Neuronal stem cell (in vitro differentiated cells): ENCODE measurements around the gene CALR.
A peak's percentile ranks its signal among the peaks of the same experiment; 100 is the strongest.

Experiments used
- DNase-seq: peaks from one replicate; pipeline ENCODE4 v3.0.0-alpha.2; 2013; ENCODE audit warnings: low spot score
- H2AFZ ChIP-seq: one replicate; pipeline ENCODE4 v1.6.1; 2013; ENCODE audit warnings: mild to moderate bottlenecking, low read length, inconsistent platforms
- H2AK5ac ChIP-seq: 2 replicates; pipeline ENCODE4 v1.6.1; 2013; ENCODE audit warnings: low read depth, mild to moderate bottlenecking, inconsistent platforms, low read length, moderate library complexity, mixed read lengths
- H2BK120ac ChIP-seq: 2 replicates; pipeline ENCODE4 v1.6.1; 2013; ENCODE audit warnings: low read depth, mild to moderate bottlenecking, inconsistent platforms, low read length, moderate library complexity, mixed read lengths
- H2BK12ac ChIP-seq: one replicate; pipeline ENCODE4 v1.6.1; 2013; ENCODE audit warnings: low read length, inconsistent platforms
- H2BK15ac ChIP-seq: 2 replicates; pipeline ENCODE4 v1.6.1; 2013; ENCODE audit warnings: mild to moderate bottlenecking, low read length, inconsistent platforms, mixed read lengths
- H2BK5ac ChIP-seq: one replicate; pipeline ENCODE4 v1.6.1; 2013; ENCODE audit warnings: inconsistent platforms, mild to moderate bottlenecking, low read length, moderate library complexity
- H3K14ac ChIP-seq: one replicate; pipeline ENCODE4 v1.6.1; 2013; ENCODE audit warnings: low read length, inconsistent platforms
- H3K18ac ChIP-seq: 2 replicates; pipeline ENCODE4 v1.6.1; 2013; ENCODE audit warnings: low read length, inconsistent platforms
- H3K23ac ChIP-seq: 2 replicates; pipeline ENCODE4 v1.6.1; 2013; ENCODE audit warnings: low read depth, mild to moderate bottlenecking, mixed read lengths, low read length, inconsistent platforms; ENCODE audit not compliant: poor library complexity
- H3K27ac ChIP-seq: replicated peaks from 3 replicates; pipeline ENCODE4 v1.5.1; 2013; ENCODE audit warnings: low read length, inconsistent platforms
- H3K27me3 ChIP-seq, 3 experiments: 2 replicates each; pipeline ENCODE4 v1.6.1; 2013; ENCODE audit warnings: low read length in 3 of 3, mild to moderate bottlenecking in 2 of 3, inconsistent platforms in 1 of 3, low read depth in 1 of 3, mixed read lengths in 1 of 3, moderate library complexity in 1 of 3; ENCODE audit not compliant: control insufficient read depth in 3 of 3, insufficient read depth in 3 of 3
- H3K36me3 ChIP-seq, 2 donors: replicated peaks in 1 of 2; 2 replicates each; pipeline ENCODE4 v1.6.1; 2013; ENCODE audit warnings: low read length in 2 of 2; ENCODE audit not compliant: control insufficient read depth in 2 of 2, insufficient read depth in 2 of 2
- H3K4ac ChIP-seq: 2 replicates; pipeline ENCODE4 v1.6.1; 2013; ENCODE audit warnings: inconsistent platforms, mild to moderate bottlenecking, low read length, moderate library complexity
- H3K4me1 ChIP-seq, 2 donors: 1 replicate in 1 of 2; 2 replicates in 1 of 2; pipeline ENCODE4 v1.6.1; 2013; ENCODE audit warnings: low read length in 2 of 2, low read depth in 1 of 2; ENCODE audit not compliant: control insufficient read depth in 2 of 2, insufficient read depth in 1 of 2
- H3K4me2 ChIP-seq: one replicate; pipeline ENCODE4 v1.6.1; 2013; ENCODE audit warnings: mild to moderate bottlenecking, low read length, inconsistent platforms; ENCODE audit not compliant: insufficient read depth, poor library complexity, severe bottlenecking
- H3K4me3 ChIP-seq, 2 donors: 2 replicates each; pipeline ENCODE4 v1.5.1; 2013; ENCODE audit warnings: low read length in 2 of 2, mild to moderate bottlenecking in 2 of 2, inconsistent platforms in 1 of 2, moderate library complexity in 1 of 2
- H3K79me1 ChIP-seq: one replicate; pipeline ENCODE4 v1.6.1; 2013; ENCODE audit warnings: low read depth, mild to moderate bottlenecking, inconsistent platforms, low read length, moderate library complexity
- H3K9ac ChIP-seq: one replicate; pipeline ENCODE4 v1.6.1; 2013; ENCODE audit warnings: mild to moderate bottlenecking, low read depth, low read length, inconsistent platforms; ENCODE audit not compliant: poor library complexity
- H3K9me3 ChIP-seq, 2 donors: replicated peaks in 1 of 2; 2 replicates each; pipeline versions ENCODE3 to v1.6.1; 2013; ENCODE audit warnings: low read length in 2 of 2, mild to moderate bottlenecking in 2 of 2, inconsistent platforms in 1 of 2, low read depth in 1 of 2, mixed read lengths in 1 of 2, moderate library complexity in 1 of 2; ENCODE audit not compliant: control insufficient read depth in 2 of 2, insufficient read depth in 1 of 2
- H4K8ac ChIP-seq: one replicate; pipeline ENCODE4 v1.6.1; 2013; ENCODE audit warnings: low read depth, mild to moderate bottlenecking, inconsistent platforms, low read length, moderate library complexity
- H4K91ac ChIP-seq: one replicate; pipeline ENCODE4 v1.6.1; 2013; ENCODE audit warnings: low read length, low read depth, mild to moderate bottlenecking, inconsistent platforms; ENCODE audit not compliant: poor library complexity
- WGBS, 2 donors: extraction: QIAGEN DNeasy Blood & Tissue Kit; methylation state at CpG; one replicate each; pipeline ENCODE4 v1.1.7; 2013; ENCODE audit warnings: missing lambda C conversion rate in 2 of 2, mixed read lengths in 1 of 2; ENCODE audit not compliant: insufficient read length in 2 of 2, insufficient replicate concordance in 1 of 2; ENCODE audit errors: extremely low coverage in 2 of 2; 5-methylcytosine and 5-hydroxymethylcytosine counted together

The CALR gene

GRCh38 chr19:12946731-12947496 lies 8.5 kb downstream of the CALR start:
- Histone ChIP-seq H3K9me3 (no peaks in the 10 kb centered on the region), H2AK5ac (no peak overlapping the region), H3K9ac (no peak overlapping the region), H3K36me3 (peaks cover 53 to 87% of the 10 kb centered on the region in 2 donors), H2BK15ac (no peak overlapping the region), H3K23ac (no peak overlapping the region), H3K18ac (no peak overlapping the region), H4K91ac (no peak overlapping the region), H2BK12ac (no peak overlapping the region), H2AFZ (no peak overlapping the region), H3K27me3 (no peaks in the 10 kb centered on the region), H2BK5ac (no peak overlapping the region), H3K4me1 (peaks cover 2 to 6% of the 10 kb centered on the region in 2 donors), H3K14ac (no peak overlapping the region), H3K4me2 (peak overlapping the region; percentile 59), H2BK120ac (no peak overlapping the region), H3K79me1 (peaks cover 5% of the 10 kb centered on the region), H3K4me3 (peak overlapping the region; percentile 80 to 84), H3K27ac (no peak overlapping the region), H3K4ac (no peak overlapping the region), H4K8ac (no peak overlapping the region)
- no peak for DNase-seq
- no CpG with 5 or more reads among the region's 14 CpGs for WGBS, 2 donors

DNA sequence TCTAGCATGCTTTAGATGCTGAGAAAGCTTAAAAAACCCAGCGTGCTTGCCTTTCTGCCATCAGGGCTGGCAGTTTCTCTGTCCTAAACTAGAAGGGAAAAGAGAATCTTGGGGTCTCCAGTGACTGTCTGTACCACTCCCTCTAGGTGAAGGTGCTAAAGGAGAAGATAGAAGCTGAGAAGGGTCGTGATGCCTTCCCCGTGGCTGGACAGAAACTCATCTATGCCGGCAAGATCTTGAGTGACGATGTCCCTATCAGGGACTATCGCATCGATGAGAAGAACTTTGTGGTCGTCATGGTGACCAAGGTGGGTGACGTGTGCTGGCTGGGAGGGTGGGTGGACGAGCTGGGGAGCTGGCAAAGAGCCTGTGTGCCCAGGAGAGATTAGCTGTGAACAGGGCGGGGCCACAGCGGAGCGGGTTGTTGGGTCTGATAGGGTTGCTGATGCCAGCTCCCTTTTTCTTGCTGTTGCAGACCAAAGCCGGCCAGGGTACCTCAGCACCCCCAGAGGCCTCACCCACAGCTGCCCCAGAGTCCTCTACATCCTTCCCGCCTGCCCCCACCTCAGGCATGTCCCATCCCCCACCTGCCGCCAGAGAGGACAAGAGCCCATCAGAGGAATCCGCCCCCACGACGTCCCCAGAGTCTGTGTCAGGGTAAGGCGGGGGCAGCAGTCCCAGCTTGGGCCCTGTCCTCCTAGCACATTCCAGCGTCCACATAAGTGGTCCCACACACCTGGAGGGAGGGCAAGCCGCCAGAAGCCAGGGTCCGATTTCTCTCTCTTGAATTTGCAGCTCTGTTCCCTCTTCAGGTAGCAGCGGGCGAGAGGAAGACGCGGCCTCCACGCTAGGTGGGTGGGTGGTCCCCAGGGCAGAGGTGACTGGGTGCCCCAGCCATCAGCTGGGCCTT lies 9.5 kb downstream of the CALR start:
- no peak overlapping the region for H3K4me2 ChIP-seq
- H3K27me3 ChIP-seq = no peaks in the 10 kb centered on the region
- DNase-seq = no peak
- H2AFZ ChIP-seq = no peak overlapping the region
- H3K18ac ChIP-seq = no peak overlapping the region
- peak overlapping the region; percentile 24 for H3K9ac ChIP-seq
- no peaks in the 10 kb centered on the region for H3K9me3 ChIP-seq
- no peak overlapping the region for H2BK12ac ChIP-seq
- H3K27ac ChIP-seq = no peak overlapping the region
- H3K4me3 ChIP-seq = no peak overlapping the region
- H2AK5ac ChIP-seq = no peak overlapping the region
- H2BK5ac ChIP-seq = no peak overlapping the region
- H3K14ac ChIP-seq = no peak overlapping the region
- WGBS, 2 donors = no CpG with 5 or more reads among the region's 28 CpGs
- no peak overlapping the region for H3K4ac ChIP-seq
- H2BK120ac ChIP-seq = no peak overlapping the region
- peaks cover 5% of the 10 kb centered on the region for H3K79me1 ChIP-seq
- H3K23ac ChIP-seq = peak overlapping the region; percentile 53
- no peak overlapping the region for H2BK15ac ChIP-seq
- H4K8ac ChIP-seq = no peak overlapping the region
- peaks cover 57 to 87% of the 10 kb centered on the region in 2 donors for H3K36me3 ChIP-seq
- H4K91ac ChIP-seq = no peak overlapping the region
- H3K4me1 ChIP-seq = peaks cover 2 to 6% of the 10 kb centered on the region in 2 donors

- no peak overlapping the region for H2AK5ac ChIP-seq
- no peak for DNase-seq
- H2BK5ac ChIP-seq = no peak overlapping the region
- H3K27me3 ChIP-seq = no peaks in the 10 kb centered on the region
- peaks cover 51 to 87% of the 10 kb centered on the region in 2 donors for H3K36me3 ChIP-seq
- no peak overlapping the region for H2BK12ac ChIP-seq
- no peak overlapping the region for H3K4ac ChIP-seq
- no peak overlapping the region for H3K18ac ChIP-seq
- H2BK120ac ChIP-seq = no peak overlapping the region
- H3K23ac ChIP-seq = no peak overlapping the region
- H3K4me3 ChIP-seq = no peak overlapping the region
- no peak overlapping the region for H4K8ac ChIP-seq
- no peak overlapping the region for H3K14ac ChIP-seq
- no peak overlapping the region for H4K91ac ChIP-seq
- peaks cover 0 to 6% of the 10 kb centered on the region in 2 donors for H3K4me1 ChIP-seq
- no peak overlapping the region for H3K27ac ChIP-seq
- no peak overlapping the region for H2BK15ac ChIP-seq
- WGBS, 2 donors = no CpG with 5 or more reads among the region's 30 CpGs
- H3K9ac ChIP-seq = peak overlapping the region; percentile 13
- H3K79me1 ChIP-seq = peaks cover 5% of the 10 kb centered on the region
- H2AFZ ChIP-seq = no peak overlapping the region
- H3K9me3 ChIP-seq = no peaks in the 10 kb centered on the region
- no peak overlapping the region for H3K4me2 ChIP-seq
Measured at GRCh38 chr19:12948612-12949362, 10.4 kb downstream of the CALR start.
